Activated CD4-positive, alpha-beta memory T cell treated with anti-CD3 and anti-CD28 coated beads for 36 hours (primary cell): ENCODE measurements around the gene FBXO24. TPM values are rescaled to one million over a fixed set of nuclear protein-coding genes. Genes with fewer than 3 reads are reported as not detected.
"Not testable (repeated sequence)": the region's sequence is repeated elsewhere in the genome, so short reads cannot be mapped to it uniquely, and the experiment has no call there.

Experiments used
- CTCF ChIA-PET: fragments of 350-600 bp; sonication (Branson Sonifier 250); formaldehyde crosslinking; loops from one replicate; lab custom pipeline; 2021; ENCODE audit warnings: antibody characterized with exemption, inconsistent platforms; lab: Charles Lee
- POLR2A ChIA-PET: fragments of 350-600 bp; sonication (Branson Sonifier 250); formaldehyde crosslinking; loops from one replicate; lab custom pipeline; 2021; ENCODE audit warnings: antibody characterized with exemption; lab: Charles Lee
- DNase-seq: peaks from one replicate; pipeline ENCODE4 v3.0.0-alpha.2; 2020
- H3K27ac Mint-ChIP-seq: one replicate; pipeline ENCODE4 v1.8.0; 2021; ENCODE audit warnings: mixed read lengths
- H3K27me3 Mint-ChIP-seq: one replicate; pipeline ENCODE4 v1.8.0; 2021; ENCODE audit warnings: mixed read lengths
- H3K36me3 Mint-ChIP-seq: one replicate; pipeline ENCODE4 v1.8.0; 2021; ENCODE audit warnings: mixed read lengths
- H3K4me1 Mint-ChIP-seq: one replicate; pipeline ENCODE4 v1.8.0; 2021; ENCODE audit warnings: low read depth, mixed read lengths
- H3K4me3 Mint-ChIP-seq: one replicate; pipeline ENCODE4 v1.8.0; 2021; ENCODE audit warnings: mild to moderate bottlenecking, mixed read lengths
- H3K9me3 Mint-ChIP-seq: one replicate; pipeline ENCODE4 v1.8.0; 2021; ENCODE audit warnings: mixed read lengths
- intact Hi-C: fragments of 100-400 bp; cut with micrococcal nuclease; formaldehyde crosslinking; loops from one replicate; pipeline ENCODE4 v1.15.1; 2023
- total RNA-seq, 2 experiments: library from RNA; stranded (reverse); gene quantifications; one replicate each; pipeline ENCODE4 v1.2.3, GENCODE V29; 2021

FBXO24 gene
- total RNA-seq, 2 experiments from 2014 or later: 2.2 to 2.6 TPM

GRCh38 chr7:100545360-100546128, 40.6 kb upstream of the FBXO24 start:
- no peaks in the 10 kb centered on the region for H3K27me3 Mint-ChIP-seq
- ChIA-PET CTCF (interaction anchor here (1.0 to 11.7 kb wide), 8 partner anchors 12 to 647 kb away, joined by 3 to 132 read pairs (median 4); partner anchors contain the start of gene POP7), POLR2A (interaction anchor here (0.7 to 1.8 kb wide), 8 partner anchors 13 to 148 kb away, joined by 3 to 8 read pairs (median 5); partner anchors contain the start of genes FBXO24, LRCH4, MEPCE and ZCWPW1)
- intact Hi-C loops: loop anchor here (1.0 to 2.0 kb wide), 6 partner anchors 14 to 1165 kb away; partner anchors contain the start of genes MEPCE and TSC22D4
- peak overlapping the region; percentile 72 for H3K4me3 Mint-ChIP-seq
- peaks cover 94% of the 10 kb centered on the region for H3K4me1 Mint-ChIP-seq
- DNase-seq: peak; percentile 85
- H3K9me3 Mint-ChIP-seq: no peaks in the 10 kb centered on the region
- H3K36me3 Mint-ChIP-seq: peaks cover 21% of the 10 kb centered on the region
- peak overlapping the region; percentile 98 for H3K27ac Mint-ChIP-seq

- H3K27ac Mint-ChIP-seq: peak overlapping the region; percentile 98
- CTCF ChIA-PET: interaction anchor here (1.0 to 11.7 kb wide), 7 partner anchors 11 to 646 kb away, joined by 3 to 132 read pairs (median 3); no protein-coding TSS in a partner anchor
- H3K9me3 Mint-ChIP-seq: no peaks in the 10 kb centered on the region
- intact Hi-C loops: loop anchor here (1.0 to 2.0 kb wide), 2 partner anchors 37 to 1166 kb away; no protein-coding TSS in a partner anchor
- H3K4me3 Mint-ChIP-seq: peak overlapping the region; percentile 72
- POLR2A ChIA-PET: interaction anchor here (1.3 to 1.8 kb wide), 3 partner anchors 14 to 40 kb away, joined by 5 read pairs; partner anchors contain the start of genes FBXO24 and LRCH4
- no peak for DNase-seq
- H3K27me3 Mint-ChIP-seq: no peaks in the 10 kb centered on the region
- peaks cover 91% of the 10 kb centered on the region for H3K4me1 Mint-ChIP-seq
- H3K36me3 Mint-ChIP-seq: peaks cover 20% of the 10 kb centered on the region
Measured at GRCh38 chr7:100546129-100546925, 39.8 kb upstream of the FBXO24 start.

DNA sequence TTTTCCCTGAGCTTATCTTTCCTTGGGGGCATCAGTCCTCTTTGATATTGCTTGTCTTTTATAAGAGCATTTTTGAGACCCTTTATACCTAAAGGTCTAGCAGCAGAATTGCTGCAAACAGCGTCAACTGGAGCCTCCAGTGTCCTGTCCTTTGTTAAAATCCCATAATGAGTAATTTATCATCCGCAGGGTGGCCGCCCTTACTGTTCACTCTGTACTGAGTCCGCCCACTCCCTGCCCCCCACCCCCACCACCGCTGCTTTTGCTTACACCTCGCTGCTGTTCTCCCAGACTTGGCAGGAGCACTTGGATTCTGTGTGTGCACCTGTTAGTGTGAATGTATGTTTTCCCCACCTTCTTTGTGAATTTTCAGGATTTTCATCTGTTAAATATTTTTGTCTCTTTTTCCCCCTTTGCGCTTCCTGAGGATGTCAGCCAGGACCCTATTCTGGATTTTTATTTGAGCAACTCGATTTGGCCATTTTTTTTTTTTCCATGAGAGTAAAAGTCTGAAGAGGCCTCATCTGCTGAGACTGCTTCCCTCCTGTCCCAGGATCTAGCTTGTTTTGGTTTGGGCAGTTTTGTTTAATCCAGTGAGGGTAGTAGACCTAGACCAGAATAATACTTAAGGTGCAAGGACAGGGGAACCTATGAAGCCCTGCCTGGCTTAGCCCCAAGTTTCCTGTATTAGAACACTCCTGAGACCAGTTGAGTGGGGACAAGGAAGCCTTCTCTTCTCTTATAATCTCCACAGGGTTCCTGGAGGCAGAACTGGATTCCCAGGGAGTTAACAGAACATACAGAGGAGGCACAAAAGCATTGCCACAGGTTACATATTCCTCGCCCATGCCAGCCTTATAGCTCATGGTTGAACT, 39.0 kb upstream of the FBXO24 start:
- H3K9me3 Mint-ChIP-seq: no peaks in the 10 kb centered on the region
- CTCF ChIA-PET: interaction anchor here (1.0 to 11.7 kb wide), 8 partner anchors 10 to 645 kb away, joined by 3 to 132 read pairs (median 7); no protein-coding TSS in a partner anchor
- peaks cover 21% of the 10 kb centered on the region for H3K36me3 Mint-ChIP-seq
- H3K4me3 Mint-ChIP-seq: peak overlapping the region; percentile 72
- DNase-seq: peak; percentile 47
- intact Hi-C loops: loop anchor here (1.0 to 2.0 kb wide), 2 partner anchors 36 to 1166 kb away; no protein-coding TSS in a partner anchor
- H3K27ac Mint-ChIP-seq: peak overlapping the region; percentile 98
- H3K27me3 Mint-ChIP-seq: no peaks in the 10 kb centered on the region
- peaks cover 84% of the 10 kb centered on the region for H3K4me1 Mint-ChIP-seq
- POLR2A ChIA-PET: interaction anchor here (1.6 kb wide), 1 partner anchor 8 kb away, joined by 4 read pairs; the partner anchor contains the start of gene AGFG2

- POLR2A ChIA-PET: interaction anchor here (1.3 to 1.6 kb wide), 3 partner anchors 9 to 120 kb away, joined by 4 read pairs; partner anchors contain the start of genes AGFG2 and ZCWPW1
Measured at GRCh38 chr7:100547872-100548271, 38.3 kb upstream of the FBXO24 start.

DNA sequence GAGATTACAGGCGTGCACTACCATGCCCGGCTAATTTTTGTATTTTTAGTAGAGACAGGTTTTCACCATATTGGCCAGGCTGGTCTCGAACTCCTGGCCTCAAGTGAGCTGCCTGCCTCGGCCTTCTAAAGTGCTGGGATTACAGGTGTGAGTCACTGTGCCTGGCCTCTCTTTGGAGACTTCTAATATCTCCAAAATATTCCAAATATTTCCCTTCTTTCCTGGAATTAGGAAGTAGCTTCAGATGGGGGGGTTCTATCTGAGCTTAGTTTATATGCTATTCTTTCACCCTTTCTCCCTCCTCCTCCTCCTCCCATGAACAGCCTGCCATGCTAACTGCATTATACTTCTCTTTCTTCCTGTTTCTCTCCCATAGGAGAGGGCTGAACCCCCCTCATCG, 37.7 kb upstream of the FBXO24 start:
- intact Hi-C loops, H3K27me3 Mint-ChIP-seq, H3K9me3 Mint-ChIP-seq, DNase-seq, H3K4me3 Mint-ChIP-seq: not testable (repeated sequence)
- H3K4me1 Mint-ChIP-seq: peaks cover 71% of the 10 kb centered on the region
- ChIA-PET CTCF (interaction anchor here (1.2 to 11.7 kb wide), 5 partner anchors 9 to 157 kb away, joined by 3 to 132 read pairs (median 15); partner anchors contain the start of gene POP7), POLR2A (interaction anchor here (1.0 to 2.1 kb wide), 5 partner anchors 9 to 120 kb away, joined by 3 to 12 read pairs (median 4); partner anchors contain the start of genes AGFG2 and ZCWPW1)
- H3K27ac Mint-ChIP-seq: peak overlapping the region; percentile 98
- peaks cover 28% of the 10 kb centered on the region for H3K36me3 Mint-ChIP-seq

More at GRCh38 chr7:100547872-100548271, 38.3 kb upstream of the FBXO24 start:
- no peak overlapping the region for H3K4me3 Mint-ChIP-seq
- intact Hi-C loops: loop anchor here (2.0 kb wide), 1 partner anchor 1167 kb away; no protein-coding TSS in a partner anchor
- no peaks in the 10 kb centered on the region for H3K9me3 Mint-ChIP-seq
- CTCF ChIA-PET: interaction anchor here (1.0 to 11.7 kb wide), 7 partner anchors 9 to 143 kb away, joined by 3 to 132 read pairs (median 11); no protein-coding TSS in a partner anchor
- no peak for DNase-seq
- peaks cover 77% of the 10 kb centered on the region for H3K4me1 Mint-ChIP-seq
- peak overlapping the region; percentile 98 for H3K27ac Mint-ChIP-seq
- H3K27me3 Mint-ChIP-seq: no peaks in the 10 kb centered on the region
- peaks cover 25% of the 10 kb centered on the region for H3K36me3 Mint-ChIP-seq

- intact Hi-C loops: no loop called here
- no peaks in the 10 kb centered on the region for H3K9me3 Mint-ChIP-seq
- POLR2A ChIA-PET: no interaction called here
- DNase-seq: no peak
- no peak overlapping the region for H3K4me3 Mint-ChIP-seq
- H3K27me3 Mint-ChIP-seq: no peaks in the 10 kb centered on the region
- H3K27ac Mint-ChIP-seq: peak overlapping the region; percentile 2
- H3K36me3 Mint-ChIP-seq: peaks cover 47% of the 10 kb centered on the region
- CTCF ChIA-PET: no interaction called here
- peaks cover 36% of the 10 kb centered on the region for H3K4me1 Mint-ChIP-seq
Measured at GRCh38 chr7:100552532-100552931, 33.6 kb upstream of the FBXO24 start.

DNA sequence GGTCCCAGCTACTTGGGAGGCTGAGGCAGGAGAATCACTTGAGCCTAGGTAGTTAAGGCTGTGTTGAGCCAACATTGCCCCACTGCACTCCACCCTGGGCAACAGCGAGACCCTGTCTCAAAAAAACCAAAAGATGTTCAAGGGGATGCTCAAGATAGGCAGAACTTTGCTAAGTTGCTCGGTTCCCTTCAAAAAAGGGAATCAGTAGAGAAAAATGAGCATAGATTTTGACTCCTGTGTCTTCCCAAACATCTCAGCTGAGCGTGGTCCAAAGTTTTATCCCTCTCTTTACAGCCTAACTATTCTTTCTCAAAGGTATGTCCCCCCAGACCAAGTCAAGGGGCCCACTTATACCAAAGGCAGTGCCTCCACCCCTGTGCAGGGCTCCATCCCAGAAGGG, 33.1 kb upstream of the FBXO24 start:
- intact Hi-C loops: no loop called here
- peak overlapping the region; percentile 36 for H3K27ac Mint-ChIP-seq
- ChIA-PET POLR2A (no interaction called here), CTCF (no interaction called here)
- H3K27me3 Mint-ChIP-seq: no peaks in the 10 kb centered on the region
- H3K36me3 Mint-ChIP-seq: peaks cover 48% of the 10 kb centered on the region
- H3K9me3 Mint-ChIP-seq: no peaks in the 10 kb centered on the region
- peaks cover 31% of the 10 kb centered on the region for H3K4me1 Mint-ChIP-seq
- no peak for DNase-seq
- H3K4me3 Mint-ChIP-seq: no peak overlapping the region

DNA sequence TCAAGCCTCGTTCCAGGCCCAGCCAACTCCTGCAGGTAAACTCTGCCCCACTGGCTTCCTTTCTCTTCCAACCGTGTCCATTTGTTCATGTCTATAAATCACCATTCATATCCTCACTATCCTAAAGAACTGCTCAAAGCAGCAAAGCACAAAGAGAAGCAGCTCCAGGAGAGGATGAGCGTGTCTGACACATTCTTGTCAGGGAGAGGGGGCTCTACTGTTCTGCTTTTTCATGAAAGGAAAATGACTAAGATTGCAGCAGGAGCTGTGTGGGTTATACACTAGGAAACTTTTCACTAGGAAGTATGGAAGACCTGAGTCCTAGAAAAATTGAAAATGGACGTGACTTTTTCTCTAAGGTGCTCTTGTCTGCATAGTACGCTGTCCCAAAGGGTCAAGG, 30.4 kb upstream of the FBXO24 start:
- no peak for DNase-seq
- Mint-ChIP-seq H3K4me3 (no peak overlapping the region), H3K27me3 (no peaks in the 10 kb centered on the region), H3K36me3 (peaks cover 40% of the 10 kb centered on the region), H3K27ac (peak overlapping the region; percentile 56), H3K9me3 (no peaks in the 10 kb centered on the region), H3K4me1 (peaks cover 12% of the 10 kb centered on the region)
- ChIA-PET POLR2A (no interaction called here), CTCF (interaction anchor here (0.7 to 7.3 kb wide), 7 partner anchors 9 to 150 kb away, joined by 3 to 132 read pairs (median 7); partner anchors contain the start of genes AGFG2 and POP7)
- intact Hi-C loops: no loop called here

GRCh38 chr7:100556541-100556940, 29.6 kb upstream of the FBXO24 start:
- no peak for DNase-seq
- Mint-ChIP-seq H3K4me3 (no peak overlapping the region), H3K4me1 (peaks cover 11% of the 10 kb centered on the region), H3K9me3 (no peaks in the 10 kb centered on the region), H3K36me3 (peaks cover 41% of the 10 kb centered on the region), H3K27me3 (no peaks in the 10 kb centered on the region), H3K27ac (no peak overlapping the region)
- intact Hi-C loops: no loop called here
- POLR2A ChIA-PET: interaction anchor here (1.2 kb wide), 1 partner anchor 13 kb away, joined by 4 read pairs; no protein-coding TSS in a partner anchor
- CTCF ChIA-PET: interaction anchor here (1.0 to 7.3 kb wide), 5 partner anchors 8 to 136 kb away, joined by 3 to 132 read pairs (median 4); partner anchors contain the start of gene AGFG2

DNA sequence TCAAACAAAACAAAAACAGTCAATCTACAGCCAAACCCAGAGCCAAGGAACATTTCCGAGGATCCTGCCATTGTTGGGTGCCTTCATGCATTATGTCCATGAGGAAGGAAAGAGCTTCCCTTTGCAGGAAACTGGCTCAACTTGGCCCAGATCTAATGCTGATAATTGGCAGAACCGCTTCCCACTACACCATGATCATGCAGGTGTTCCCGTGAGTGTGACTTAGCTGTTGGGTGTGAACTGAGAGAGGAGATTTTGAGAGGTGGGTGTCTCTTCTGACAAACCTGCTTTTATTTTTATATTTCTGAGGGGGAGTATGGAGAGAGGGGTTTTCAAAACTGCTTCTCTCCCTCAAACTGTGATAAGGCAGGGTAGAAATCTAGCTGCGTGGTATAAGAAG, 27.0 kb upstream of the FBXO24 start:
- DNase-seq: no peak
- Mint-ChIP-seq H3K27ac (peak overlapping the region; percentile 18), H3K36me3 (peaks cover 37% of the 10 kb centered on the region), H3K4me3 (no peak overlapping the region), H3K27me3 (no peaks in the 10 kb centered on the region), H3K4me1 (peaks cover 15% of the 10 kb centered on the region), H3K9me3 (no peaks in the 10 kb centered on the region)
- ChIA-PET CTCF (interaction anchor here (0.7 to 9.7 kb wide), 26 partner anchors 12 to 180 kb away, joined by 3 to 132 read pairs (median 5); partner anchors contain the start of genes AGFG2, FBXO24, LRCH4 and SAP25), POLR2A (interaction anchor here (0.6 to 1.6 kb wide), 4 partner anchors 10 to 1287 kb away, joined by 3 to 4 read pairs (median 3); partner anchors contain the start of gene POP7)
- intact Hi-C loops: loop anchor here (1.0 kb wide), 2 partner anchors 14 to 90 kb away; no protein-coding TSS in a partner anchor
